HepG2 (cell line): ENCODE measurements around the gene AGER. TPM values are rescaled to one million over a fixed set of nuclear protein-coding genes. Genes with fewer than 3 reads are reported as not detected.
A peak's percentile ranks its signal among the peaks of the same experiment; 100 is the strongest.

Experiments
- AFF4 ChIP-seq: sonication (generic); formaldehyde crosslinking; IDR thresholded peaks from 2 replicates; pipeline ENCODE4 v1.4.0; 2020; ENCODE audit warnings: missing genetic modification reagents
- ELF3 ChIP-seq: IDR thresholded peaks from 2 replicates; pipeline ENCODE4 v1.6.1; 2016; ENCODE audit warnings: missing genetic modification reagents, missing compliant biosample characterization
- IRF9 ChIP-seq: sonication (generic); formaldehyde crosslinking; IDR thresholded peaks from 2 replicates; pipeline ENCODE4 v1.8.0; 2022; ENCODE audit warnings: missing genetic modification reagents, mild to moderate bottlenecking, borderline replicate concordance
- ISX ChIP-seq: sonication (generic); formaldehyde crosslinking; conservative IDR thresholded peaks from 2 replicates; pipeline ENCODE4 v1.5.0; 2020; ENCODE audit warnings: missing genetic modification reagents
- NFIC ChIP-seq: IDR thresholded peaks from 2 replicates; pipeline ENCODE4 v1.6.1; 2012; ENCODE audit warnings: mild to moderate bottlenecking, low read length, inconsistent platforms
- PAXIP1 ChIP-seq: sonication (generic); formaldehyde crosslinking; conservative IDR thresholded peaks from 2 replicates; pipeline ENCODE4 v1.4.0; 2020; ENCODE audit warnings: mild to moderate bottlenecking, missing genetic modification reagents, moderate library complexity
- POLR2AphosphoS5 ChIP-seq: IDR thresholded peaks from 2 replicates; pipeline ENCODE4 v1.6.1; 2012; ENCODE audit warnings: low read depth, low read length
- SP2 ChIP-seq: sonication (generic); formaldehyde crosslinking; IDR thresholded peaks from 2 replicates; pipeline ENCODE4 v1.5.1; 2020; ENCODE audit warnings: mild to moderate bottlenecking, missing genetic modification reagents
- ZBTB7B ChIP-seq: sonication (generic); formaldehyde crosslinking; IDR thresholded peaks from 2 replicates; pipeline ENCODE4 v1.4.0; 2020; ENCODE audit warnings: missing genetic modification reagents
- ZEB1 ChIP-seq: IDR thresholded peaks from 2 replicates; pipeline ENCODE4 v1.6.1; 2012; ENCODE audit warnings: mild to moderate bottlenecking, low read depth, inconsistent platforms; ENCODE audit not compliant: insufficient replicate concordance
- ZFYVE20 ChIP-seq: sonication (generic); formaldehyde crosslinking; IDR thresholded peaks from 2 replicates; pipeline ENCODE4 v1.8.0; 2023; ENCODE audit warnings: low read depth, mild to moderate bottlenecking, moderate library complexity, missing genetic modification reagents, borderline replicate concordance
- ZNF224 ChIP-seq: sonication (generic); formaldehyde crosslinking; IDR thresholded peaks from 2 replicates; pipeline ENCODE4 v1.5.0; 2020; ENCODE audit warnings: mild to moderate bottlenecking, missing genetic modification reagents
- ZNF431 ChIP-seq: sonication (generic); formaldehyde crosslinking; IDR thresholded peaks from 2 replicates; pipeline ENCODE4 v1.9.0; 2022; ENCODE audit warnings: missing genetic modification reagents, low read depth, mild to moderate bottlenecking, borderline replicate concordance
- ZNF460 ChIP-seq: sonication (generic); formaldehyde crosslinking; IDR thresholded peaks from 2 replicates; pipeline ENCODE4 v1.5.1; 2020; ENCODE audit warnings: missing genetic modification reagents, mild to moderate bottlenecking, borderline replicate concordance
- ZNF614 ChIP-seq: IDR thresholded peaks from 2 replicates; pipeline ENCODE4 v1.6.1; 2018; ENCODE audit warnings: missing biosample characterization, missing genetic modification reagents, inconsistent platforms, borderline replicate concordance
- ZNF709 ChIP-seq: sonication (generic); formaldehyde crosslinking; IDR thresholded peaks from 2 replicates; pipeline ENCODE4 v1.5.0; 2020; ENCODE audit warnings: mild to moderate bottlenecking, missing genetic modification reagents
- polyA plus RNA-seq, 8 experiments: library from polyadenylated mRNA; depleted of rRNA in 3 of 8; stranded (reverse) in 7 of 8; unstranded in 1 of 8; fragments of >200 nt; fragmentation: Illumina TruSeq in 4 of 8; extraction: Trizol in 4 of 8; gene quantifications; 2 replicates each; pipeline versions ENCODE4 v1.2.1 to v1.2.3, GENCODE V29; 2011 to 2016; ENCODE audit warnings: low read depth in 4 of 8, missing spikeins in 1 of 8, mixed read lengths in 1 of 8; ENCODE audit not compliant: insufficient read depth in 1 of 8
- total RNA-seq, 5 experiments: library from RNA; depleted of rRNA; stranded (reverse); fragments of >200 nt; fragmentation: Illumina TruSeq; extraction: Trizol; gene quantifications; 2 replicates each; pipeline ENCODE4 v1.2.3, GENCODE V29; 2016; ENCODE audit warnings: low read depth in 1 of 5
- TF ChIP-seq, protein P1 (sequence below), 2 experiments: sonication (generic) in 1 of 2; formaldehyde crosslinking in 1 of 2; IDR thresholded peaks; 2 replicates each; pipeline versions ENCODE4 v1.5.1 to v1.6.1; 2011 to 2020; ENCODE audit warnings: borderline replicate concordance in 1 of 2, low read depth in 1 of 2, low read length in 1 of 2, mild to moderate bottlenecking in 1 of 2, missing genetic modification reagents in 1 of 2, moderate library complexity in 1 of 2

Gene AGER
- total and polyA plus RNA-seq, 2 of the 13 experiments (the other 11 are each of a cell fraction or from before 2014, with no cell fraction given), result 1.9 to 5.1 TPM

DNA sequence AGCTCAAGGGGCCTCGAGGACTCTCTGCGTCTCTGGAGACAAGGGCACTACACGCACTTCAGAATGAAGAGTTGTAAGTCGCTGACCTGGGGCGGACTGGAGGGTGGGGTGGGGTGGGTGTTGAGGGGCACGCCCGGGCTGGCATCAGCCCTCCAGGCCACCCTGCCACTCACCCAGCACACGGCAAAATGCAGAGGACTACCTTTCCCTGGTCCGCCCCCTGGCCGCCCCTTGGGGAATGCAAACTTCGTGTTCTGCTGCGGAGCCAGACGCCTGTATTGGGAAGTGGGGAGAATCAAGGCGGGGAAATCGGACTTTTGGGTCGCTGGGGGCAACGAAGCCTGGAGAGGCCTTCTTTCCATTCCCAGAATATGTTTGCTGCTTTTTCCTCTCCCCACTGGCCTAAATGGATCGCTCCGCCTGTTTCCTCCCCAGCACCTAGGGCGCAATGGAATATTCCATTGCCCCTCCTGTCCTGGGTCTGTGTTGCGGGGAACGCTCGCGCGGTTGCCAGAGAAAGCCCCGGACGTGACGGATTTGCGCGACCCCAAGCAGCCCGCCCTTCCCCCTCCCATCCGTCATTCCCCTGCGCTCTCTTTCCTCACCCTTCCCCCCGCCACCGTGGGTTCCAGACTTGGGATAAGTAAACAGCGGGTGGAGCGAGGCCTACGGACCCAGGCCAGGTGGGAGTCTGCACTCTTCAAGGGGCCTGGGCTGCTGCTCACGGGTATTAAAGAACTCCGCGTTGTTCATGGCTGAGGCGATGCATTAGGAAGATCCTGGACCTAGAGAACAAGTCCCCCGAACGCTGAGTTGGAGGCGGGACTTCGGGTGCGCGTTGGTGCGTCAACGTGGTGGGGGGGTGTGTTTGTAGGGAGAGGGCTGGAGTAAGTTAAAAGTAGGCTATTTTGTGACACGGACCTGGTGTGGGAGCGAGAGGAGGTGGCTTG, 30.2 kb downstream of the AGER start, which contains the start of gene PPT2 (continued):
- TF ChIP-seq, protein P1, sequence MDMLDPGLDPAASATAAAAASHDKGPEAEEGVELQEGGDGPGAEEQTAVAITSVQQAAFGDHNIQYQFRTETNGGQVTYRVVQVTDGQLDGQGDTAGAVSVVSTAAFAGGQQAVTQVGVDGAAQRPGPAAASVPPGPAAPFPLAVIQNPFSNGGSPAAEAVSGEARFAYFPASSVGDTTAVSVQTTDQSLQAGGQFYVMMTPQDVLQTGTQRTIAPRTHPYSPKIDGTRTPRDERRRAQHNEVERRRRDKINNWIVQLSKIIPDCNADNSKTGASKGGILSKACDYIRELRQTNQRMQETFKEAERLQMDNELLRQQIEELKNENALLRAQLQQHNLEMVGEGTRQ (IDR thresholded peaks at IDR 0.05; ENCODE audit: low read depth, low read length), result no peak
- TF ChIP-seq, protein P1 (CRISPR knock-in tag; IDR thresholded peaks at IDR 0.05; ENCODE audit: borderline replicate concordance), result no peak; the same call in 1 of the 2 replicates
- TF ChIP-seq ZNF460, result no peak
- TF ChIP-seq SP2 (CRISPR knock-in tag), result peak; percentile 68; the same call in 1 of the 2 replicates
- TF ChIP-seq ZNF614 (CRISPR knock-in tag), result no peak; the same call in 1 of the 2 replicates
- peak; percentile 23; the same call in 1 of the 2 replicates for TF ChIP-seq NFIC
- TF ChIP-seq ZBTB7B (CRISPR knock-in tag), result peak; percentile 72
- no peak; the same call in 1 of the 2 replicates for TF ChIP-seq ZNF431 (CRISPR knock-in tag)
- peak; percentile 73 for TF ChIP-seq PAXIP1
- TF ChIP-seq ZFYVE20 (CRISPR knock-in tag), result no peak
- TF ChIP-seq IRF9, result no peak; the same call in 1 of the 2 replicates
- peak; percentile 61 for TF ChIP-seq POLR2AphosphoS5
- peak; percentile 27 for TF ChIP-seq ZNF224 (CRISPR knock-in tag)
- TF ChIP-seq ZEB1, result peak; percentile 64
- no peak for TF ChIP-seq ISX (CRISPR knock-in tag)
- peak; percentile 69 for TF ChIP-seq ELF3 (CRISPR knock-in tag)
- TF ChIP-seq ZNF709 (CRISPR knock-in tag), result no peak
- no peak; the same call in 1 of the 2 replicates for TF ChIP-seq AFF4 (CRISPR knock-in tag)
